ENCODE measurements around the gene ZBED6. TPM values are rescaled to one million over a fixed set of nuclear protein-coding genes. Genes with fewer than 3 reads are reported as not detected.

The ZBED6 gene
- total and polyA plus RNA-seq, 2 donors (not counting 3 experiments of a cell fraction or from before 2014, with no cell fraction given) = 6.4 to 38.9 TPM

DNA sequence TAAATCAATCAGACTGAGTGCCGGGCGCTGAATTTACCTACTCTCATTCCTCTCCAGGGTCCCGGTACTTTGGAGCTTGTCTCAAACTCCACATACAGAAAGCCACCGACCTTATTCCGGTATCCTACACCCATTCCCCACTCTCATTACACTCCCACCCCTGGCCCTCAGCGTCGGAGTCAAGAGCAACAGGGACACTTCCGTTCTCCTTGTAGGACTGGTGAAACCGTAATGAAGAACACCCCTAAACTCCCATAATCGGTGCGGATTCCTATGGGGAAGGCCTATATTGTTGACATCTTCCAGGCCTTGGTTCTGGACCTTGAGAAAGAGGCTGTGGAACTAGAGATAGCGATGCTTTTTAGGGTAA is 798 bp downstream of the ZBED6 start:
- DNase-seq (ENCODE audit: low read depth, low spot score) (peak; percentile 49), FAIRE-seq (peak; percentile 46)
- Histone ChIP-seq H3K4me1 (ENCODE audit: control insufficient read depth, extremely low read depth, insufficient read depth, low read length) (peaks cover 23% of the 10 kb centered on the region), H3K9me1 (replicated peaks; ENCODE audit: control insufficient read depth, extremely low read depth, insufficient read depth, low read length) (no peaks in the 10 kb centered on the region), H3K9ac (replicated peaks; ENCODE audit: extremely low read depth, insufficient read depth, low read length) (peak overlapping the region; percentile 98), H3K4me3 (replicated peaks in 1 of 3; ENCODE audit: insufficient read depth in 1 of 3, low read depth in 1 of 3, low read length in 3 of 3) (peak overlapping the region; percentile 79 to 100 (median 98)), H2AFZ (ENCODE audit: low read depth, low read length) (peak overlapping the region; percentile 37), H3K27ac (ENCODE audit: insufficient read depth, low read depth, low read length) (peak overlapping the region; percentile 92), H3K27me3 (ENCODE audit: control insufficient read depth in 2 of 2, insufficient read depth in 2 of 2, low read length in 2 of 2) (no peaks in the 10 kb centered on the region), H3K79me2 (ENCODE audit: control insufficient read depth, insufficient read depth, low read length) (peaks cover 54% of the 10 kb centered on the region), H4K20me1 (replicated peaks; ENCODE audit: control insufficient read depth, extremely low read depth, insufficient read depth, low read length) (peaks cover 21% of the 10 kb centered on the region), H3K9me3 (replicated peaks; ENCODE audit: control insufficient read depth, insufficient read depth, low read length) (no peaks in the 10 kb centered on the region), H3K36me3 (ENCODE audit: control insufficient read depth in 2 of 2, extremely low read depth in 1 of 2, insufficient read depth in 2 of 2, low read length in 2 of 2) (peaks cover 12 to 17% of the 10 kb centered on the region in 2 experiments), H3K4me2 (ENCODE audit: insufficient read depth, low read length) (peak overlapping the region; percentile 100)
- ChIA-PET POLR2A (no interaction called here), CTCF (no interaction called here)
- intact Hi-C loops (cut with micrococcal nuclease) (loop anchor here (5.0 kb wide), 1 partner anchor 169 kb away; the partner anchor contains the start of gene ATP2B4), dilution Hi-C loops (cut with MboI; ENCODE audit: extremely low pct_ligation_motif_present, low sequenced_read_pairs) (no loop called here)
- BruUV-seq (replicated peaks) = TSS peak; percentile 54
- no peak for TF ChIP-seq GATA2 (IDR thresholded peaks at IDR 0.05; ENCODE audit: insufficient read depth, insufficient read length, low read depth, low read length)
- no peak for TF ChIP-seq MYC (IDR thresholded peaks at IDR 0.05; ENCODE audit: low read depth, low read length)
- TF ChIP-seq POLR2AphosphoS5 (IDR thresholded peaks at IDR 0.05; ENCODE audit: insufficient read depth, low read depth, low read length) = no peak

DNA sequence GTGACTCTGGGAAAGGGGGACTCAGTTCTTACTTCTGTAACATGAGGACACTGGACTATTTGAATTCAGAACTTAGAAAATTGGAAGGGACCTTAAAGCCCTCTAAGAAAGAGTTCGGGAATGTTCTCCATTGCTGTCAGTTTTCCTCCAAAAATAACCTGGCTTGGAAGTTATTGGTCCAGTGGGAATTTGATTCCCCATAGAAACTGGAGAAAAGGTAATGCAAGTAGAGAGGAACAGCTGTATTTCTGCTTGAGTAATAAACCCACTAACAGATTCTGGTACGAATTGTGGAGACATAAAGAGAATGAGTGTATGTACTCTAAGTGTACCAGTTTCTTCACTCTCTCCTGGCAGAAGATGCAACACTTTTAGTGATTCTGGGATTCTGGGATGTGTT is 1.8 kb downstream of the ZBED6 start:
- no peak for DNase-seq (ENCODE audit: low read depth, low spot score)
- Histone ChIP-seq H3K4me3 (replicated peaks in 1 of 3; ENCODE audit: insufficient read depth in 1 of 3, low read depth in 1 of 3, low read length in 3 of 3) (peak overlapping the region in 1 of 3 experiments; percentile 100), H3K4me1 (ENCODE audit: control insufficient read depth, extremely low read depth, insufficient read depth, low read length) (peaks cover 23% of the 10 kb centered on the region), H3K36me3 (ENCODE audit: control insufficient read depth in 2 of 2, extremely low read depth in 1 of 2, insufficient read depth in 2 of 2, low read length in 2 of 2) (peaks cover 12 to 17% of the 10 kb centered on the region in 2 experiments), H3K9me3 (replicated peaks; ENCODE audit: control insufficient read depth, insufficient read depth, low read length) (no peaks in the 10 kb centered on the region), H3K9ac (replicated peaks; ENCODE audit: extremely low read depth, insufficient read depth, low read length) (no peak overlapping the region), H3K79me2 (ENCODE audit: control insufficient read depth, insufficient read depth, low read length) (peaks cover 63% of the 10 kb centered on the region), H3K4me2 (ENCODE audit: insufficient read depth, low read length) (peak overlapping the region; percentile 100), H4K20me1 (replicated peaks; ENCODE audit: control insufficient read depth, extremely low read depth, insufficient read depth, low read length) (peaks cover 26% of the 10 kb centered on the region), H3K27me3 (ENCODE audit: control insufficient read depth in 2 of 2, insufficient read depth in 2 of 2, low read length in 2 of 2) (no peaks in the 10 kb centered on the region), H2AFZ (ENCODE audit: low read depth, low read length) (no peak overlapping the region), H3K9me1 (replicated peaks; ENCODE audit: control insufficient read depth, extremely low read depth, insufficient read depth, low read length) (no peaks in the 10 kb centered on the region), H3K27ac (ENCODE audit: insufficient read depth, low read depth, low read length) (no peak overlapping the region)
- no peak for TF ChIP-seq JUN (IDR thresholded peaks at IDR 0.05; ENCODE audit: borderline replicate concordance, insufficient read depth, insufficient read length, low read depth)
- peak; percentile 7 for TF ChIP-seq POLR2A (IDR thresholded peaks at IDR 0.05; ENCODE audit: low read depth, low read length)
- ChIA-PET POLR2A (no interaction called here), CTCF (no interaction called here)
- intact Hi-C loops (cut with micrococcal nuclease) = loop anchor here (5.0 kb wide), 1 partner anchor 170 kb away; the partner anchor contains the start of gene ATP2B4
- BruUV-seq (replicated peaks) = no TSS peak
- dilution Hi-C loops (cut with MboI; ENCODE audit: extremely low pct_ligation_motif_present, low sequenced_read_pairs) = no loop called here
- no peak for FAIRE-seq
